Measurements from ENCODE around the gene SBK2.
"Not testable (repeated sequence)": the region's sequence is repeated elsewhere in the genome, so short reads cannot be mapped to it uniquely, and the experiment has no call there.

SBK2 gene

DNA sequence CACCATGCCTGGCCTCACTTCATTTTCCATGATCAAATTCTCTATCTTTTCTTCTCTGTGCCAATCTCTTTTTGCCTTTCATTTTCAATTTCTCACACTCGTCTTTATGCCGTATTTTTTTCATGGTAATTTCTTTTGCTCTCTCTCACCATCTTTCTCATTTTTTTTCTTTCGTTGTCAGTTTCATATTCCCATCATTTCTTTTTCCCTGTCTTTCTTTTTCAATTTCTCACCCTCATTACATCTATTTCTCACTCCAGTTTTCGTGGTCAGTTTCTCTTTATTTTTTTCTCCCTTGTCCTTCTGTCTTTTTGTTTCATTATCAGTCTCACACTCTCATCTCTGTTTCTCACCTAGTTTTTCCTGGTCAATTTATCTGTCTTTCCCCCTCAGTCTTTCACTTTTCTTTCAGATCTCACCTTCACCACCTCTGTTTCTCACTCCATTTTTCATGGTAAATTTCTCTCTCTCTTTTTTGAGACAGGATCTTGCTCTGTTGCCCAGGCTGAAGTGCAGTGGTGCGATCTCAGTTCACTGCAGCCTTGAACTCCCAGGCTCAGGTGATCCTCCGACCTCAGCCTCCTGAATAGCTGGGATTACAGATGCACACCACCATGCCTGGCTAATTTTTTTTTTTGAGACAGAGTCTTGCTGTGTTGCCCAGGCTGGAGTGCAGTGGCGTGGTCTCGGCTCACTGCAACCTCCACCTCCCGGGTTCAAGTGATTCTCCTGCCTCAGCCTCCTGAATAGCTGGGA is 34.6 kb downstream of the SBK2 start:
- no peaks in the 10 kb centered on the region for H3K9me3 ChIP-seq (ENCODE audit: control insufficient read depth, low read length)
- H2AFZ ChIP-seq = no peak overlapping the region
- no peaks in the 10 kb centered on the region for H3K4me1 ChIP-seq
- no peak overlapping the region for H3K27ac ChIP-seq
- H3K4me2 ChIP-seq (ENCODE audit: low read length) = no peak overlapping the region
- TF ChIP-seq, protein P1, sequence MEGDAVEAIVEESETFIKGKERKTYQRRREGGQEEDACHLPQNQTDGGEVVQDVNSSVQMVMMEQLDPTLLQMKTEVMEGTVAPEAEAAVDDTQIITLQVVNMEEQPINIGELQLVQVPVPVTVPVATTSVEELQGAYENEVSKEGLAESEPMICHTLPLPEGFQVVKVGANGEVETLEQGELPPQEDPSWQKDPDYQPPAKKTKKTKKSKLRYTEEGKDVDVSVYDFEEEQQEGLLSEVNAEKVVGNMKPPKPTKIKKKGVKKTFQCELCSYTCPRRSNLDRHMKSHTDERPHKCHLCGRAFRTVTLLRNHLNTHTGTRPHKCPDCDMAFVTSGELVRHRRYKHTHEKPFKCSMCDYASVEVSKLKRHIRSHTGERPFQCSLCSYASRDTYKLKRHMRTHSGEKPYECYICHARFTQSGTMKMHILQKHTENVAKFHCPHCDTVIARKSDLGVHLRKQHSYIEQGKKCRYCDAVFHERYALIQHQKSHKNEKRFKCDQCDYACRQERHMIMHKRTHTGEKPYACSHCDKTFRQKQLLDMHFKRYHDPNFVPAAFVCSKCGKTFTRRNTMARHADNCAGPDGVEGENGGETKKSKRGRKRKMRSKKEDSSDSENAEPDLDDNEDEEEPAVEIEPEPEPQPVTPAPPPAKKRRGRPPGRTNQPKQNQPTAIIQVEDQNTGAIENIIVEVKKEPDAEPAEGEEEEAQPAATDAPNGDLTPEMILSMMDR (IDR thresholded peaks at IDR 0.05) = no peak
- H3K9ac ChIP-seq = no peak overlapping the region
- H3K79me2 ChIP-seq = no peaks in the 10 kb centered on the region
- no peak overlapping the region for H3K4me3 ChIP-seq (ENCODE audit: low read depth, low read length)
- no peaks in the 10 kb centered on the region for H3K36me3 ChIP-seq (ENCODE audit: control insufficient read depth, insufficient read depth, low read length)
- H3K27me3 ChIP-seq (ENCODE audit: control insufficient read depth, insufficient read depth, low read length) = no peaks in the 10 kb centered on the region

DNA sequence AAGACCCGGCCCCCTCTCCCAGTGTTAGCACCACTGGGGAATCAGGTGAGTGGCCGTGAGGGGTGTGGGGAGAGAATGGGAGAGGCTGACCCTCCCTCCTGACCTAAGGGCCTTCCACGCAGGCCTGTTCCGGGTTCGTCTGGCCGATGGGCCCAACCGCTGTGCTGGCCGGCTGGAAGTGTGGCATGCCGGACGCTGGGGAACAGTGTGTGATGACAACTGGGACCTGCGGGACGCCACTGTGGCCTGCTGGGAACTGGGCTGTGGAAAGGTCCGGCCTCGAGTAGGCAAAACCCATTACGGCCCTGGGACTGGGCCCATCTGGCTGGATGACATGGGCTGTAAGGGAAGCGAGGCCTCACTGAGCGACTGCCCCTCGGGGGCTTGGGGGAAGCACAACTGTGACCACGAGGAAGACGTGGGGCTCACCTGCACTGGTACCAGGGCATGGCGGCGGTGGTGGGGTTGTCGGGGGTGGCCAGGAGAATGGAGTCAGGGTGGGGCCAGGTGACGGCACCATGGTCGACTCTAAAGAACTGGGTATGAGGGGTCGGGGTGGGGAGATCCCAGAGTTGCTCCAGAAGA is 36.5 kb downstream of the SBK2 start:
- Histone ChIP-seq H3K4me1 (no peaks in the 10 kb centered on the region), H3K4me3 (ENCODE audit: low read depth, low read length) (no peak overlapping the region), H3K9ac (no peak overlapping the region), H3K79me2 (no peaks in the 10 kb centered on the region), H3K27me3 (ENCODE audit: control insufficient read depth, insufficient read depth, low read length) (no peaks in the 10 kb centered on the region), H3K4me2 (ENCODE audit: low read length) (no peak overlapping the region), H3K9me3 (ENCODE audit: control insufficient read depth, low read length) (no peaks in the 10 kb centered on the region), H3K27ac (no peak overlapping the region), H2AFZ (no peak overlapping the region), H3K36me3 (ENCODE audit: control insufficient read depth, insufficient read depth, low read length) (no peaks in the 10 kb centered on the region)
- TF ChIP-seq, protein P1 (IDR thresholded peaks at IDR 0.05) = no peak

DNA sequence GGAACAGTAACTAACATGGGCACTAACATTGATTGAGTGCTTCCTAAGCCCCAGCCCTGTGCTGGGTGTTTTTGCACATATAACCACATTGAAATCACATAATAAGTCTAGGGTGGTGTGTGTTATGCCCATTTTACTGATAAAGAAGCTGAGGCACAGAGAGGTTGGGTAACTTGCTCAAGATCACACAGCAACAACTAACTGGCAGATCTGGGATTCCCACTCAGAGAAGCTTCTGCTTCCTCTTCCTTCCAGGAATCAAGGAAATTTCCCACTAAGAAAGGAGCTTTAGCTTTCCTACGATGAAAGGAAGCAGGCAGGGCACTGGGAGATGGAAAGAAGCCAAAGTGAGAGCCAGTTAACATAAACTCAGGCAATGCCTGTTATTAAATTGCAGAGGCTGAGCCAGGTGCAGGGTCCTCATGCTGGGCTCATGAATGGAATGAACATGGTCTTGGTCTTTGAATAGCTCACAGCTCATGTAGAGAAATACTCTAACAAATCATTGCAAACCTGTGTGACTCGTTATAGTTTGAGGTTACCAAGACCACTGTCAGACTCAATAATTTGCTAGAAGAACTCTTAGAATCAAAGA is 38.6 kb downstream of the SBK2 start:
- H3K9ac ChIP-seq = no peak overlapping the region
- TF ChIP-seq, protein P1 (IDR thresholded peaks at IDR 0.05) = no peak
- no peaks in the 10 kb centered on the region for H3K9me3 ChIP-seq (ENCODE audit: control insufficient read depth, low read length)
- H3K36me3 ChIP-seq (ENCODE audit: control insufficient read depth, insufficient read depth, low read length) = no peaks in the 10 kb centered on the region
- no peak overlapping the region for H3K4me3 ChIP-seq (ENCODE audit: low read depth, low read length)
- H3K27ac ChIP-seq = no peak overlapping the region
- H3K27me3 ChIP-seq (ENCODE audit: control insufficient read depth, insufficient read depth, low read length) = no peaks in the 10 kb centered on the region
- no peak overlapping the region for H2AFZ ChIP-seq
- H3K4me1 ChIP-seq = no peaks in the 10 kb centered on the region
- no peak overlapping the region for H3K4me2 ChIP-seq (ENCODE audit: low read length)
- H3K79me2 ChIP-seq = no peaks in the 10 kb centered on the region

DNA sequence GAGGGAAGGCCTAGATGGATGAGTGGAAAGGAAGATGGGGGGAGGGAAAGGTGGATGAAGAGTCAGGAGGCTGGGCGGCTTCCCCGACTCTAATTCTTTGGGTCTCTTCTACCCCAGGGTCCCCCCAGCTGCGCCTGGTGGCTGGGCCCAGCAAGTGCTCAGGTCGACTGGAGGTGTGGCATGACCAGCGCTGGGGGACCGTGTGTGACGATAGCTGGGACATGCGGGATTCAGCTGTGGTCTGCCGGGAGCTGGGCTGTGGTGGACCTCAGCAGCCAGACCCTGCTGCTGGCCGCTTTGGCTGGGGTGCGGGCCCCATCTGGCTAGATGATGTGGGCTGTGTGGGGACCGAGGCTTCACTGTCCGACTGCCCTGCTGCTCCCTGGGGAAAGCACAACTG is 39.2 kb downstream of the SBK2 start:
- H3K4me1 ChIP-seq = no peaks in the 10 kb centered on the region
- no peak overlapping the region for H2AFZ ChIP-seq
- no peaks in the 10 kb centered on the region for H3K36me3 ChIP-seq (ENCODE audit: control insufficient read depth, insufficient read depth, low read length)
- H3K4me2 ChIP-seq (ENCODE audit: low read length) = no peak overlapping the region
- H3K27me3 ChIP-seq (ENCODE audit: control insufficient read depth, insufficient read depth, low read length) = no peaks in the 10 kb centered on the region
- no peaks in the 10 kb centered on the region for H3K9me3 ChIP-seq (ENCODE audit: control insufficient read depth, low read length)
- H3K79me2 ChIP-seq = no peaks in the 10 kb centered on the region
- H3K27ac ChIP-seq = no peak overlapping the region
- no peak overlapping the region for H3K9ac ChIP-seq
- no peak overlapping the region for H3K4me3 ChIP-seq (ENCODE audit: low read depth, low read length)
- TF ChIP-seq, protein P1 (IDR thresholded peaks at IDR 0.05) = no peak

DNA sequence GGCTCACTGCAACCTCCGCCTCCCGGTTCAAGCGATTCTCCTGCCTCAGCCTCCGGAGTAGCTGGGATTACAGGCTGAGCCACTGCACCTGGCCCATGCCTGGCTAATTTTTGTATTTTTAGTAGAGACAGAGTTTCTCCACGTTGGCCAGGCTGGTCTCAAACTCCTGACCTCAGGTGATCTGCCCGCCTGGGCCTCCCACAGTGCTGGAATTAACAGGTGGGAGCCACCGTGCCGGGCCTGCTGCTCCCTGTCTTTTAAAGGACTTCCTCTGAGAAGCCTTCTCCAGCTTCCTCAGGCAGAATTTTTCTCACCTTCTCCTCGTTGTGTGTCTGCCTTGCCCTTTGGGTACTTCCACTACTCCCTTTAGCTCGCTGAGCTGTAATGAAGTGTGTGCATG is 40.1 kb downstream of the SBK2 start:
- not testable (repeated sequence) for H3K4me2 ChIP-seq (ENCODE audit: low read length); H3K27ac ChIP-seq; H3K36me3 ChIP-seq (ENCODE audit: control insufficient read depth, insufficient read depth, low read length); H3K9me3 ChIP-seq (ENCODE audit: control insufficient read depth, low read length); H3K4me3 ChIP-seq (ENCODE audit: low read depth, low read length); H3K27me3 ChIP-seq (ENCODE audit: control insufficient read depth, insufficient read depth, low read length); H2AFZ ChIP-seq; H3K4me1 ChIP-seq; H3K79me2 ChIP-seq; H3K9ac ChIP-seq

All from parathyroid adenoma (tissue), 2 donors.